ENCODE data around the gene LRPAP1. TPM values are rescaled to one million over a fixed set of nuclear protein-coding genes. Genes with fewer than 3 reads are reported as not detected.

LRPAP1 gene
- total and polyA plus RNA-seq, 10 of the 15 experiments (the other 5 are each of a cell fraction or from before 2014, with no cell fraction given): 1.0 to 100 (median 51.1) TPM

- Histone ChIP-seq H3K4me2 (ENCODE audit: control insufficient read depth, insufficient read depth) (no peak overlapping the region), H3K9me3 (replicated peaks; ENCODE audit: control insufficient read depth, insufficient read depth, low read length) (no peaks in the 10 kb centered on the region), H3K36me3 (ENCODE audit: control insufficient read depth in 2 of 2, insufficient read depth in 2 of 2, low read length in 1 of 2) (peaks cover 16 to 40% of the 10 kb centered on the region in 2 experiments), H3K9ac (ENCODE audit: control insufficient read depth, insufficient read depth, low read length) (no peak overlapping the region), H3K27ac (ENCODE audit: control insufficient read depth, insufficient read depth) (no peak overlapping the region), H3K79me2 (ENCODE audit: control insufficient read depth, insufficient read depth, low read length) (no peaks in the 10 kb centered on the region), H2AFZ (ENCODE audit: control insufficient read depth, low read depth, low read length) (no peak overlapping the region), H4K20me1 (ENCODE audit: control insufficient read depth, insufficient read depth) (no peaks in the 10 kb centered on the region; the same call in 1 of the 2 replicates), H3K4me3 (no peak overlapping the region), H3K27me3 (replicated peaks in 1 of 2; ENCODE audit: control insufficient read depth in 2 of 2, insufficient read depth in 2 of 2, low read length in 1 of 2) (no peaks in the 10 kb centered on the region), H3K4me1 (ENCODE audit: control insufficient read depth, insufficient read depth, low read length) (no peaks in the 10 kb centered on the region)
- BruUV-seq (replicated peaks): no TSS peak
- SMC1A ChIA-PET (ENCODE audit: uncharacterized antibody, unreplicated experiment): no interaction called here
- intact Hi-C loops (cut with micrococcal nuclease; ENCODE audit: unreplicated experiment): no loop called here
- CTCF ChIA-PET: no interaction called here
- FAIRE-seq: no peak
- in situ Hi-C loops (cut with MboI): no loop called here
- no peak for DNase-seq (ENCODE audit: low read depth, low spot score)
- ATAC-seq: no peak
- RAD21 ChIA-PET (ENCODE audit: unreplicated experiment): no interaction called here
- POLR2A ChIA-PET: no interaction called here
- WGBS (ENCODE audit: insufficient coverage, insufficient replicate concordance, low lambda C conversion rate, missing lambda C conversion rate): 72% methylated on average over 10 of the region's 15 CpGs
- TF ChIP-seq RELB (IDR thresholded peaks at IDR 0.05; ENCODE audit: low read depth): no peak
- no peak for TF ChIP-seq GABPA (IDR thresholded peaks at IDR 0.05; ENCODE audit: low read depth)
- TF ChIP-seq SMAD5 (IDR thresholded peaks at IDR 0.05; ENCODE audit: low read depth): no peak
- no peak for TF ChIP-seq CUX1 (IDR thresholded peaks at IDR 0.05; ENCODE audit: insufficient replicate concordance, low read depth, low read length)
- no peak for TF ChIP-seq MEF2B (IDR thresholded peaks at IDR 0.05; ENCODE audit: partially characterized antibody, poor library complexity, severe bottlenecking)
- no peak for TF ChIP-seq MYC (IDR thresholded peaks at IDR 0.05; ENCODE audit: insufficient read depth, insufficient read length, insufficient replicate concordance, low read length, severe bottlenecking)
- TF ChIP-seq PBX3 (IDR thresholded peaks at IDR 0.05; ENCODE audit: insufficient replicate concordance, low read depth, low read length): no peak
- no peak for TF ChIP-seq USF1 (IDR thresholded peaks at IDR 0.05; ENCODE audit: borderline replicate concordance, extremely low read length, insufficient read depth, low read depth, low read length)
- TF ChIP-seq MTA3 (IDR thresholded peaks at IDR 0.05; ENCODE audit: borderline replicate concordance, low read length): no peak
- no peak for TF ChIP-seq EZH2 (IDR thresholded peaks at IDR 0.05; ENCODE audit: borderline replicate concordance, control insufficient read depth, low read depth, low read length)
- TF ChIP-seq POLR2AphosphoS5 (IDR thresholded peaks at IDR 0.05; ENCODE audit: low read length): no peak
These were observed 9.9 kb downstream of the LRPAP1 start for GRCh38 chr4:3522326-3522640.

All from GM12878 (cell line).